Measurements from ENCODE around the gene PHLPP1.

- TF ChIP-seq POLR2A (IDR thresholded peaks at IDR 0.05) (no peak), CTCF (IDR thresholded peaks at IDR 0.05) (no peak)
These were observed 271.9 kb downstream of the PHLPP1 start for GRCh38 chr18:62987055-62987830.

Measured in ovary (tissue), 3 donors.